Measurements from ENCODE around the gene SGMS1.
A peak's percentile ranks its signal among the peaks of the same experiment; 100 is the strongest.
"Not testable (repeated sequence)": the region's sequence is repeated elsewhere in the genome, so short reads cannot be mapped to it uniquely, and the experiment has no call there.

SGMS1 gene

GRCh38 chr10:50558371-50558770 is 65.4 kb downstream of the SGMS1 start:
- DNase-seq (ENCODE audit: low read depth in 2 of 2) = no peak

GRCh38 chr10:50557130-50557682 is 66.5 kb downstream of the SGMS1 start:
- no peak for DNase-seq (ENCODE audit: low read depth in 2 of 2)

GRCh38 chr10:50556237-50557120 is 67.3 kb downstream of the SGMS1 start:
- no peak for DNase-seq (ENCODE audit: low read depth in 2 of 2)

- no peak for DNase-seq (ENCODE audit: low read depth in 2 of 2)
These were observed 68.7 kb downstream of the SGMS1 start for GRCh38 chr10:50554995-50555568.

- no peak for DNase-seq (ENCODE audit: low read depth in 2 of 2)
These were observed 69.3 kb downstream of the SGMS1 start for GRCh38 chr10:50554376-50554994.

GRCh38 chr10:50552771-50553535 is 70.8 kb downstream of the SGMS1 start:
- no peak for DNase-seq (ENCODE audit: low read depth in 2 of 2)

- DNase-seq (ENCODE audit: low read depth in 2 of 2) = no peak
These were observed 71.4 kb downstream of the SGMS1 start for GRCh38 chr10:50552308-50552707.

GRCh38 chr10:50551894-50552293 is 71.9 kb downstream of the SGMS1 start:
- DNase-seq (ENCODE audit: low read depth in 2 of 2) = no peak

GRCh38 chr10:50550291-50550839 is 73.4 kb downstream of the SGMS1 start:
- no peak for DNase-seq (ENCODE audit: low read depth in 2 of 2)

GRCh38 chr10:50549186-50549585 is 74.6 kb downstream of the SGMS1 start:
- DNase-seq (ENCODE audit: low read depth in 2 of 2) = not testable (repeated sequence)

- DNase-seq (ENCODE audit: low read depth in 2 of 2) = not testable (repeated sequence)
These were observed 75.3 kb downstream of the SGMS1 start for GRCh38 chr10:50548481-50548880.

GRCh38 chr10:50546287-50546686 is 77.5 kb downstream of the SGMS1 start:
- not testable (repeated sequence) for DNase-seq (ENCODE audit: low read depth in 2 of 2)

- DNase-seq (ENCODE audit: low read depth in 2 of 2) = no peak
These were observed 77.9 kb downstream of the SGMS1 start for GRCh38 chr10:50545846-50546245.

- no peak for DNase-seq (ENCODE audit: low read depth in 2 of 2)
These were observed 78.8 kb downstream of the SGMS1 start for GRCh38 chr10:50544857-50545429.

GRCh38 chr10:50544095-50544856 is 79.5 kb downstream of the SGMS1 start:
- DNase-seq (ENCODE audit: low read depth in 2 of 2) = no peak

GRCh38 chr10:50542871-50543270 is 80.9 kb downstream of the SGMS1 start:
- no peak for DNase-seq (ENCODE audit: low read depth in 2 of 2)

GRCh38 chr10:50541921-50542320 is 81.8 kb downstream of the SGMS1 start:
- DNase-seq (ENCODE audit: low read depth in 2 of 2) = no peak

- no peak for DNase-seq (ENCODE audit: low read depth in 2 of 2)
These were observed 82.4 kb downstream of the SGMS1 start for GRCh38 chr10:50541317-50541716.

- no peak for DNase-seq (ENCODE audit: low read depth in 2 of 2)
These were observed 83.0 kb downstream of the SGMS1 start for GRCh38 chr10:50540826-50541122.

GRCh38 chr10:50540069-50540825 is 83.5 kb downstream of the SGMS1 start:
- peak in 1 of 2 experiments; percentile 33 for DNase-seq (ENCODE audit: low read depth in 2 of 2)
